NT2/D1 (cell line): ENCODE data around the gene OR1I1.

Experiments
- SUZ12 ChIP-seq: IDR thresholded peaks from 2 replicates; pipeline ENCODE4 v1.6.1; 2011; ENCODE audit not compliant: insufficient read length, insufficient read depth; ENCODE audit errors: extremely low read depth
- YY1 ChIP-seq: IDR thresholded peaks from 2 replicates; pipeline ENCODE4 v1.6.1; 2011; ENCODE audit not compliant: insufficient read length, insufficient read depth
- ZNF274 ChIP-seq: IDR thresholded peaks from 2 replicates; pipeline ENCODE4 v1.6.1; 2011; ENCODE audit warnings: mild to moderate bottlenecking, low read depth, low read length

- TF ChIP-seq ZNF274 = no peak
- no peak for TF ChIP-seq YY1
- no peak for TF ChIP-seq SUZ12
These were observed 5.2 kb downstream of the OR1I1 start for GRCh38 chr19:15087182-15087581.
